Body of pancreas (tissue), 4 donors: Measurements from ENCODE around the gene ZNF232.

Source experiments
- POLR2A ChIP-seq, 3 donors: fragments of 450-650 bp; IDR thresholded peaks; one replicate each; pipeline ENCODE4 v1.6.1; 2016; ENCODE audit warnings: antibody characterized with exemption in 3 of 3, mild to moderate bottlenecking in 2 of 3
- TF ChIP-seq, protein P1 (sequence below), 7 experiments: fragments of 450-650 bp in 4 of 7; fragments of 200-600 bp in 3 of 7; sonication (generic) in 3 of 7; IDR thresholded peaks; one replicate each; pipeline ENCODE4 v1.5.1; 2016 to 2019; ENCODE audit warnings: antibody characterized with exemption in 7 of 7

DNA sequence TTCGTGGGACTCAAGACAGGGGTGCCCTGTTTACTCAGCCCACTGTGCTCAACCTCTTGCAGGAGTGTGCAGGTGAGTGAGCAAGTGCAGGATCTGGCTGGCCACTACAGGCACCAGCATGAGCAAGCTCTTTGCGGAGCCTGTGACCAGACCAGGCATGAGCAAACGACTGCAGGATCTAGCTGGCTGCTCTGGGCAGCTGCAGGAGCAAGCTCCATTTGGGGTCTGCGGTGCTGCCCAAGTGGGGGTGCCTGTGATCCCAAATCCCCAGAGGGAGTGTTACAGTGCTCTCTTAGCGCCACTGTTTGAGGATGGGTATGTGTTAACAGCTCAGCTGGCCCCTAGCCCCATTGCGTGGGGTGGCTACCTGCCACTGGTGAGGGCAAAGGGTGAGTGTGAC lies 6.5 kb upstream of the ZNF232 start:
- TF ChIP-seq POLR2A (IDR thresholded peaks at IDR 0.05): no peak
- TF ChIP-seq, protein P1, sequence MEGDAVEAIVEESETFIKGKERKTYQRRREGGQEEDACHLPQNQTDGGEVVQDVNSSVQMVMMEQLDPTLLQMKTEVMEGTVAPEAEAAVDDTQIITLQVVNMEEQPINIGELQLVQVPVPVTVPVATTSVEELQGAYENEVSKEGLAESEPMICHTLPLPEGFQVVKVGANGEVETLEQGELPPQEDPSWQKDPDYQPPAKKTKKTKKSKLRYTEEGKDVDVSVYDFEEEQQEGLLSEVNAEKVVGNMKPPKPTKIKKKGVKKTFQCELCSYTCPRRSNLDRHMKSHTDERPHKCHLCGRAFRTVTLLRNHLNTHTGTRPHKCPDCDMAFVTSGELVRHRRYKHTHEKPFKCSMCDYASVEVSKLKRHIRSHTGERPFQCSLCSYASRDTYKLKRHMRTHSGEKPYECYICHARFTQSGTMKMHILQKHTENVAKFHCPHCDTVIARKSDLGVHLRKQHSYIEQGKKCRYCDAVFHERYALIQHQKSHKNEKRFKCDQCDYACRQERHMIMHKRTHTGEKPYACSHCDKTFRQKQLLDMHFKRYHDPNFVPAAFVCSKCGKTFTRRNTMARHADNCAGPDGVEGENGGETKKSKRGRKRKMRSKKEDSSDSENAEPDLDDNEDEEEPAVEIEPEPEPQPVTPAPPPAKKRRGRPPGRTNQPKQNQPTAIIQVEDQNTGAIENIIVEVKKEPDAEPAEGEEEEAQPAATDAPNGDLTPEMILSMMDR (IDR thresholded peaks at IDR 0.05): no peak
